Stimulated activated CD8-positive, alpha-beta memory T cell treated with anti-CD3 and anti-CD28 coated beads, Interleukin-7, amount 100 ng/mL, for 48 hours (primary cell): ENCODE data around the gene PRSS22.

Experiments used
- DNase-seq, 2 donors: peaks; one replicate each; pipeline ENCODE4 v3.0.0-alpha.2; 2020; ENCODE audit warnings: low read depth in 1 of 2; ENCODE audit errors: extremely low read depth in 1 of 2

The PRSS22 gene

GRCh38 chr16:2857451-2858244 lies at the start of gene PRSS22:
Gene PRSS22, minus strand, starts transcription at chr16:2858170. Its CDS starts 66 bp downstream, at chr16:2858104.
- DNase-seq: no peak

GRCh38 chr16:2907084-2907753 lies 49.2 kb upstream of the PRSS22 start:
- peak; percentile 16 to 32 for DNase-seq

GRCh38 chr16:2905988-2906387 lies 48.0 kb upstream of the PRSS22 start:
- DNase-seq: no peak

- DNase-seq: peak; percentile 97 to 99
These were observed 47.4 kb upstream of the PRSS22 start for GRCh38 chr16:2905241-2905987.

GRCh38 chr16:2904922-2905240 lies 46.9 kb upstream of the PRSS22 start:
- no peak for DNase-seq

- DNase-seq: peak; percentile 55 to 65
These were observed 46.3 kb upstream of the PRSS22 start for GRCh38 chr16:2904100-2904921.

- no peak for DNase-seq
These were observed 44.6 kb upstream of the PRSS22 start for GRCh38 chr16:2902337-2903130.

- DNase-seq: no peak
These were observed 42.6 kb upstream of the PRSS22 start for GRCh38 chr16:2900526-2901075.

GRCh38 chr16:2899564-2900072 lies 41.6 kb upstream of the PRSS22 start:
- no peak for DNase-seq

- no peak for DNase-seq
These were observed 41.0 kb upstream of the PRSS22 start for GRCh38 chr16:2898831-2899563.

- no peak for DNase-seq
These were observed 39.1 kb upstream of the PRSS22 start for GRCh38 chr16:2897110-2897509.

- no peak for DNase-seq
These were observed 38.6 kb upstream of the PRSS22 start for GRCh38 chr16:2896480-2897010.

GRCh38 chr16:2895813-2896212 lies 37.8 kb upstream of the PRSS22 start:
- DNase-seq: no peak

- no peak for DNase-seq
These were observed 36.3 kb upstream of the PRSS22 start for GRCh38 chr16:2894231-2894630.

- no peak for DNase-seq
These were observed 26.1 kb upstream of the PRSS22 start for GRCh38 chr16:2884041-2884451.

- DNase-seq: no peak
These were observed 25.5 kb upstream of the PRSS22 start for GRCh38 chr16:2883458-2883908.

GRCh38 chr16:2882650-2883457 lies 24.9 kb upstream of the PRSS22 start, which contains the start of gene FLYWCH2:
Gene FLYWCH2, plus strand, starts transcription at chr16:2883215. Its CDS starts 13,235 bp downstream, at chr16:2896450.
- DNase-seq: peak; percentile 98 to 99
